GM20431 (cell line): ENCODE results near the gene GIT2.
"Not testable (repeated sequence)": the region's sequence is repeated elsewhere in the genome, so short reads cannot be mapped to it uniquely, and the experiment has no call there.

Source experiments
- in situ Hi-C: fragments of 300-500 bp; cut with MseI, MboI; formaldehyde crosslinking; loops from one replicate; pipeline ENCODE4 v1.15.0; 2020; ENCODE audit warnings: low sequenced_read_pairs; ENCODE audit not compliant: unreplicated experiment

GIT2 gene

GRCh38 chr12:109951136-109951535 is 45.0 kb downstream of the GIT2 start:
- in situ Hi-C loops, result no loop called here

GRCh38 chr12:109950625-109951024 is 45.5 kb downstream of the GIT2 start:
- in situ Hi-C loops, result no loop called here

- in situ Hi-C loops, result no loop called here
Measured at GRCh38 chr12:109949089-109949488, 47.1 kb downstream of the GIT2 start.

- in situ Hi-C loops, result no loop called here
Measured at GRCh38 chr12:109948368-109948767, 47.8 kb downstream of the GIT2 start.

- in situ Hi-C loops, result no loop called here
Measured at GRCh38 chr12:109947521-109947920, 48.6 kb downstream of the GIT2 start.

- in situ Hi-C loops, result no loop called here
Measured at GRCh38 chr12:109946913-109947312, 49.3 kb downstream of the GIT2 start.

GRCh38 chr12:109946505-109946904 is 49.7 kb downstream of the GIT2 start:
- in situ Hi-C loops, result no loop called here

GRCh38 chr12:109944561-109945359 is 51.4 kb downstream of the GIT2 start:
- in situ Hi-C loops, result no loop called here

GRCh38 chr12:109943811-109944210 is 52.4 kb downstream of the GIT2 start:
- in situ Hi-C loops, result no loop called here

- in situ Hi-C loops, result no loop called here
Measured at GRCh38 chr12:109940339-109940923, 55.7 kb downstream of the GIT2 start.

- in situ Hi-C loops, result no loop called here
Measured at GRCh38 chr12:109939504-109939903, 56.7 kb downstream of the GIT2 start.

GRCh38 chr12:109938947-109939346 is 57.2 kb downstream of the GIT2 start:
- in situ Hi-C loops, result no loop called here

- in situ Hi-C loops, result no loop called here
Measured at GRCh38 chr12:109937371-109937770, 58.8 kb downstream of the GIT2 start.

- in situ Hi-C loops, result no loop called here
Measured at GRCh38 chr12:109934026-109934425, 62.1 kb downstream of the GIT2 start.

- in situ Hi-C loops, result no loop called here
Measured at GRCh38 chr12:109932878-109933503, 63.2 kb downstream of the GIT2 start.

GRCh38 chr12:109931143-109931542 is 65.0 kb downstream of the GIT2 start:
- in situ Hi-C loops, result no loop called here

- in situ Hi-C loops, result no loop called here
Measured at GRCh38 chr12:109930028-109930800, 66.0 kb downstream of the GIT2 start.

GRCh38 chr12:109929326-109929725 is 66.8 kb downstream of the GIT2 start:
- in situ Hi-C loops, result not testable (repeated sequence)

GRCh38 chr12:109928058-109928656 is 68.0 kb downstream of the GIT2 start:
- in situ Hi-C loops, result no loop called here

- in situ Hi-C loops, result no loop called here
Measured at GRCh38 chr12:109927622-109928021, 68.5 kb downstream of the GIT2 start.
